ENCODE results near the gene BRAF. TPM values are rescaled to one million over a fixed set of nuclear protein-coding genes. Genes with fewer than 3 reads are reported as not detected.

BRAF gene
- total RNA-seq, 1 experiment from 2014 or later, result 29.7 TPM

DNA sequence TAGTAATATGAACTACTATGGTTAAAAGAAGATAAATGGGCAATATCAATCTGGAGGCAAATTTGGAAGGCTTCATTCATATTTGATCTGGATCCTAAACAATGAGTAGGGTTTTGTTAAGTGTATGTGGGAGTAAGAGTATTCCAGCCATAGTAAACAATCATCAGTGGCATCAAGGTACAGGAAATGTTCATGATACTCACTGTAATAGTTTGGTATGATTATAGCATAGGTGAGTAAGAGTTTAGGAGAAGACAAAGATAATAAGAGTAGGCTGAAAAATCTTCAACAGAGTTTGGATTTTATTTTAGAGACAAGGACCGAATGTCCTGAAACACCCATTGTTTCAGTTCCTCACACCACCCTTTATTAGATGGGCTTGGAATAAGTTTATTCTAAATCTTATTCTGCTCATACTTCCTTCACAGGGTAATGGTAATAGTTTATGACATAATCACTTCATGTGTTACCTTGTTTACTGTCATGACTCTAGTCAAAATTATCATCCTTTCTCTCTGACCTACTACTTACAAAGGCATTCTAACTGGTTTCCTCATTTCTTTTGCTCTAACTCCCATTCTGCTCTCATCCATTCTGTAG lies 38.9 kb downstream of the BRAF start:
- intact Hi-C loops (cut with micrococcal nuclease), result no loop called here
- ChIA-PET RAD21 (ENCODE audit: low non-redundant PET in 1 of 2, low total read pairs in 2 of 2, uncharacterized antibody in 2 of 2, unreplicated experiment in 2 of 2) (no interaction called here), POLR2A (no interaction called here), CTCF (no interaction called here)
- Histone ChIP-seq H3K9ac (ENCODE audit: low read length) (no peak overlapping the region), H3K27ac (ENCODE audit: low read depth, low read length) (no peak overlapping the region), H3K4me3 (replicated peaks in 1 of 2; ENCODE audit: low read depth in 1 of 2, low read length in 2 of 2) (no peak overlapping the region), H3K9me2 (ENCODE audit: insufficient read depth) (no peaks in the 10 kb centered on the region), H4K20me1 (ENCODE audit: insufficient read depth) (no peaks in the 10 kb centered on the region), H3K27me3 (ENCODE audit: insufficient read depth, low read length) (no peaks in the 10 kb centered on the region), H3K9me3 (ENCODE audit: control insufficient read depth in 1 of 2, insufficient read depth in 1 of 2, low read depth in 1 of 2, low read length in 2 of 2) (no peaks in the 10 kb centered on the region), H3K4me2 (ENCODE audit: low read length) (no peak overlapping the region), H2AFZ (ENCODE audit: low read depth, low read length, poor library complexity, severe bottlenecking) (no peak overlapping the region), H3K4me1 (ENCODE audit: control insufficient read depth in 1 of 2, insufficient read depth in 2 of 2, low read length in 2 of 2) (no peaks in the 10 kb centered on the region), H3K36me3 (ENCODE audit: control insufficient read depth in 1 of 2, insufficient read depth in 2 of 2, low read length in 2 of 2) (no peaks in the 10 kb centered on the region), H3K79me2 (ENCODE audit: insufficient read depth, low read length) (peaks cover 58% of the 10 kb centered on the region)
- DNase-seq (ENCODE audit: low read depth, low spot score) (no peak), ATAC-seq (no peak)
- BruUV-seq (replicated peaks), result no TSS peak
- TF ChIP-seq ZNF274 (IDR thresholded peaks at IDR 0.05; ENCODE audit: low read depth, low read length) (no peak), CBX3 (IDR thresholded peaks at IDR 0.05; ENCODE audit: low read depth) (no peak), EZH2phosphoT487 (IDR thresholded peaks at IDR 0.05; ENCODE audit: borderline replicate concordance) (no peak), SRF (IDR thresholded peaks at IDR 0.05; ENCODE audit: low read depth) (no peak), POLR2A (IDR thresholded peaks at IDR 0.05; ENCODE audit: borderline replicate concordance, extremely low read depth, insufficient read depth, insufficient read length) (no peak)

DNA sequence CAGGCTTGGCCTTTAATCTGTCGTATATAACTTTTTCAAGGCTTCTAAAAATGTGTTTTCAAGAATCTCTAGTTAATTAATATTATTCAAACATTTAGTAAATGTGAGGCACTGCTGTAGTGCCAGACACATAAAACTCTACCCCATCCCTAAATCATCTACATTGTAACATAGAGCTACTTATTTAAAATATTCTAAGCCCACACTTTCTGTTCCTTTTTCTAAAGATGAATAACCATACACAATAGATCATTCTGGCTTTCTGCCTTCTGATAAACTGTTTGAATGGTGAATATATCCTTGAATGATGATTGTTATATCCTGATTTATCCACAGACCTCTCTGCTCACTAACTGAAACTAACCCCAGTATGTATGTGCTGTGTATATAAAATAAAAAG lies 41.4 kb downstream of the BRAF start:
- no TSS peak for BruUV-seq (replicated peaks)
- Histone ChIP-seq H4K20me1 (ENCODE audit: insufficient read depth) (no peaks in the 10 kb centered on the region), H3K27me3 (ENCODE audit: insufficient read depth, low read length) (no peaks in the 10 kb centered on the region), H3K79me2 (ENCODE audit: insufficient read depth, low read length) (peaks cover 47% of the 10 kb centered on the region), H3K4me1 (ENCODE audit: control insufficient read depth in 1 of 2, insufficient read depth in 2 of 2, low read length in 2 of 2) (no peaks in the 10 kb centered on the region), H2AFZ (ENCODE audit: low read depth, low read length, poor library complexity, severe bottlenecking) (no peak overlapping the region), H3K9me3 (ENCODE audit: control insufficient read depth in 1 of 2, insufficient read depth in 1 of 2, low read depth in 1 of 2, low read length in 2 of 2) (no peaks in the 10 kb centered on the region), H3K27ac (ENCODE audit: low read depth, low read length) (no peak overlapping the region), H3K36me3 (ENCODE audit: control insufficient read depth in 1 of 2, insufficient read depth in 2 of 2, low read length in 2 of 2) (no peaks in the 10 kb centered on the region), H3K4me2 (ENCODE audit: low read length) (no peak overlapping the region), H3K4me3 (replicated peaks in 1 of 2; ENCODE audit: low read depth in 1 of 2, low read length in 2 of 2) (no peak overlapping the region), H3K9ac (ENCODE audit: low read length) (no peak overlapping the region), H3K9me2 (ENCODE audit: insufficient read depth) (no peaks in the 10 kb centered on the region)
- ChIA-PET RAD21 (ENCODE audit: low non-redundant PET in 1 of 2, low total read pairs in 2 of 2, uncharacterized antibody in 2 of 2, unreplicated experiment in 2 of 2) (no interaction called here), POLR2A (no interaction called here), CTCF (no interaction called here)
- intact Hi-C loops (cut with micrococcal nuclease), result no loop called here
- DNase-seq (ENCODE audit: low read depth, low spot score), result no peak
- ATAC-seq, result no peak
- TF ChIP-seq EGR1 (IDR thresholded peaks at IDR 0.05; ENCODE audit: low read depth) (no peak), TCF7L2 (IDR thresholded peaks at IDR 0.05; ENCODE audit: borderline replicate concordance, extremely low read depth, insufficient read depth, insufficient read length) (no peak), ELF1 (IDR thresholded peaks at IDR 0.05; ENCODE audit: borderline replicate concordance, low read depth) (no peak), YY1 (IDR thresholded peaks at IDR 0.05; ENCODE audit: extremely low read depth, insufficient replicate concordance, low read depth, low read length) (no peak), SP1 (IDR thresholded peaks at IDR 0.05; ENCODE audit: low read depth) (no peak), POLR2A (IDR thresholded peaks at IDR 0.05; ENCODE audit: borderline replicate concordance, extremely low read depth, insufficient read depth, insufficient read length) (no peak), ZNF274 (IDR thresholded peaks at IDR 0.05; ENCODE audit: low read depth, low read length) (no peak), SRF (IDR thresholded peaks at IDR 0.05; ENCODE audit: low read depth) (no peak)
- TF ChIP-seq, protein P1, sequence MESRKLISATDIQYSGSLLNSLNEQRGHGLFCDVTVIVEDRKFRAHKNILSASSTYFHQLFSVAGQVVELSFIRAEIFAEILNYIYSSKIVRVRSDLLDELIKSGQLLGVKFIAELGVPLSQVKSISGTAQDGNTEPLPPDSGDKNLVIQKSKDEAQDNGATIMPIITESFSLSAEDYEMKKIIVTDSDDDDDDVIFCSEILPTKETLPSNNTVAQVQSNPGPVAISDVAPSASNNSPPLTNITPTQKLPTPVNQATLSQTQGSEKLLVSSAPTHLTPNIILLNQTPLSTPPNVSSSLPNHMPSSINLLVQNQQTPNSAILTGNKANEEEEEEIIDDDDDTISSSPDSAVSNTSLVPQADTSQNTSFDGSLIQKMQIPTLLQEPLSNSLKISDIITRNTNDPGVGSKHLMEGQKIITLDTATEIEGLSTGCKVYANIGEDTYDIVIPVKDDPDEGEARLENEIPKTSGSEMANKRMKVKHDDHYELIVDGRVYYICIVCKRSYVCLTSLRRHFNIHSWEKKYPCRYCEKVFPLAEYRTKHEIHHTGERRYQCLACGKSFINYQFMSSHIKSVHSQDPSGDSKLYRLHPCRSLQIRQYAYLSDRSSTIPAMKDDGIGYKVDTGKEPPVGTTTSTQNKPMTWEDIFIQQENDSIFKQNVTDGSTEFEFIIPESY (IDR thresholded peaks at IDR 0.05; ENCODE audit: extremely low read depth, insufficient replicate concordance, low read length), result no peak
- TF ChIP-seq, protein P2, sequence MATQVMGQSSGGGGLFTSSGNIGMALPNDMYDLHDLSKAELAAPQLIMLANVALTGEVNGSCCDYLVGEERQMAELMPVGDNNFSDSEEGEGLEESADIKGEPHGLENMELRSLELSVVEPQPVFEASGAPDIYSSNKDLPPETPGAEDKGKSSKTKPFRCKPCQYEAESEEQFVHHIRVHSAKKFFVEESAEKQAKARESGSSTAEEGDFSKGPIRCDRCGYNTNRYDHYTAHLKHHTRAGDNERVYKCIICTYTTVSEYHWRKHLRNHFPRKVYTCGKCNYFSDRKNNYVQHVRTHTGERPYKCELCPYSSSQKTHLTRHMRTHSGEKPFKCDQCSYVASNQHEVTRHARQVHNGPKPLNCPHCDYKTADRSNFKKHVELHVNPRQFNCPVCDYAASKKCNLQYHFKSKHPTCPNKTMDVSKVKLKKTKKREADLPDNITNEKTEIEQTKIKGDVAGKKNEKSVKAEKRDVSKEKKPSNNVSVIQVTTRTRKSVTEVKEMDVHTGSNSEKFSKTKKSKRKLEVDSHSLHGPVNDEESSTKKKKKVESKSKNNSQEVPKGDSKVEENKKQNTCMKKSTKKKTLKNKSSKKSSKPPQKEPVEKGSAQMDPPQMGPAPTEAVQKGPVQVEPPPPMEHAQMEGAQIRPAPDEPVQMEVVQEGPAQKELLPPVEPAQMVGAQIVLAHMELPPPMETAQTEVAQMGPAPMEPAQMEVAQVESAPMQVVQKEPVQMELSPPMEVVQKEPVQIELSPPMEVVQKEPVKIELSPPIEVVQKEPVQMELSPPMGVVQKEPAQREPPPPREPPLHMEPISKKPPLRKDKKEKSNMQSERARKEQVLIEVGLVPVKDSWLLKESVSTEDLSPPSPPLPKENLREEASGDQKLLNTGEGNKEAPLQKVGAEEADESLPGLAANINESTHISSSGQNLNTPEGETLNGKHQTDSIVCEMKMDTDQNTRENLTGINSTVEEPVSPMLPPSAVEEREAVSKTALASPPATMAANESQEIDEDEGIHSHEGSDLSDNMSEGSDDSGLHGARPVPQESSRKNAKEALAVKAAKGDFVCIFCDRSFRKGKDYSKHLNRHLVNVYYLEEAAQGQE (IDR thresholded peaks at IDR 0.05; ENCODE audit: low read depth), result no peak

Data from HCT116 (cell line).